Activated CD4-positive, alpha-beta T cell treated with anti-CD3 and anti-CD28 coated beads, Interleukin-2, amount 50 U/mL, for 24 hours (primary cell): ENCODE results near the gene CLHC1.
"Not testable (repeated sequence)": the region's sequence is repeated elsewhere in the genome, so short reads cannot be mapped to it uniquely, and the experiment has no call there.

Experiments
- DNase-seq, 2 donors: peaks; one replicate each; pipeline ENCODE4 v3.0.0-alpha.2; 2020; ENCODE audit warnings: low read depth in 1 of 2, low spot score in 1 of 2

CLHC1 gene

GRCh38 chr2:55137024-55137958, 94.8 kb downstream of the CLHC1 start:
- DNase-seq, result no peak

- DNase-seq, result no peak
These were observed 96.0 kb downstream of the CLHC1 start for GRCh38 chr2:55136138-55136541.

- no peak for DNase-seq
These were observed 96.6 kb downstream of the CLHC1 start for GRCh38 chr2:55135491-55135890.

- DNase-seq, result no peak
These were observed 97.8 kb downstream of the CLHC1 start for GRCh38 chr2:55134316-55134706.

- peak; percentile 7 to 45 for DNase-seq
These were observed 98.4 kb downstream of the CLHC1 start for GRCh38 chr2:55133467-55134315.

- no peak for DNase-seq
These were observed 101.2 kb downstream of the CLHC1 start for GRCh38 chr2:55130849-55131248.

- not testable (repeated sequence) for DNase-seq
These were observed 105.5 kb downstream of the CLHC1 start for GRCh38 chr2:55126643-55127042.
